ENCODE data around the gene GRK1.

GRK1 gene

GRCh38 chr13:113633485-113633873 is 33.5 kb upstream of the GRK1 start:
- DNase-seq, result no peak

GRCh38 chr13:113634279-113635047 is 32.6 kb upstream of the GRK1 start:
- no peak for DNase-seq

- no peak for DNase-seq
These were observed 32.0 kb upstream of the GRK1 start for GRCh38 chr13:113635048-113635420.

- DNase-seq, result no peak
These were observed 31.3 kb upstream of the GRK1 start for GRCh38 chr13:113635709-113636108.

- no peak for DNase-seq
These were observed 30.6 kb upstream of the GRK1 start for GRCh38 chr13:113636266-113636963.

- no peak for DNase-seq
These were observed 29.5 kb upstream of the GRK1 start for GRCh38 chr13:113637262-113638160.

- no peak for DNase-seq
These were observed 28.8 kb upstream of the GRK1 start for GRCh38 chr13:113638173-113638746.

GRCh38 chr13:113638806-113639205 is 28.2 kb upstream of the GRK1 start:
- DNase-seq, result no peak

GRCh38 chr13:113639616-113640262 is 27.3 kb upstream of the GRK1 start:
- no peak for DNase-seq

- DNase-seq, result no peak
These were observed 25.6 kb upstream of the GRK1 start for GRCh38 chr13:113641426-113641825.

GRCh38 chr13:113642563-113642962 is 24.5 kb upstream of the GRK1 start:
- no peak for DNase-seq

GRCh38 chr13:113643593-113643992 is 23.4 kb upstream of the GRK1 start:
- DNase-seq, result no peak

GRCh38 chr13:113644800-113645199 is 22.2 kb upstream of the GRK1 start:
- no peak for DNase-seq

GRCh38 chr13:113645329-113645728 is 21.7 kb upstream of the GRK1 start:
- DNase-seq, result no peak

- DNase-seq, result no peak
These were observed 20.6 kb upstream of the GRK1 start for GRCh38 chr13:113646376-113646775.

- no peak for DNase-seq
These were observed 20.1 kb upstream of the GRK1 start for GRCh38 chr13:113646921-113647340.

- DNase-seq, result no peak
These were observed 19.4 kb upstream of the GRK1 start for GRCh38 chr13:113647351-113648215.

GRCh38 chr13:113648216-113648610 is 18.8 kb upstream of the GRK1 start:
- no peak for DNase-seq

GRCh38 chr13:113649212-113649611 is 17.8 kb upstream of the GRK1 start:
- DNase-seq, result no peak

- DNase-seq, result no peak
These were observed 16.7 kb upstream of the GRK1 start for GRCh38 chr13:113650275-113650674.

- no peak for DNase-seq
These were observed 16.3 kb upstream of the GRK1 start for GRCh38 chr13:113650731-113651148.
